NCI-H1436 (cell line): ENCODE data around the gene L3MBTL2.
"Not testable (repeated sequence)": the region's sequence is repeated elsewhere in the genome, so short reads cannot be mapped to it uniquely, and the experiment has no call there.

ENCODE experiments used
- DNase-seq: peaks from one replicate; lab custom pipeline; 2025; lab: John Stamatoyannopoulos, UW

Gene L3MBTL2

GRCh38 chr22:41241133-41241676, 36.1 kb downstream of the L3MBTL2 start:
- no peak for DNase-seq

- no peak for DNase-seq
Observed at GRCh38 chr22:41242396-41243117, 37.4 kb downstream of the L3MBTL2 start.

DNA sequence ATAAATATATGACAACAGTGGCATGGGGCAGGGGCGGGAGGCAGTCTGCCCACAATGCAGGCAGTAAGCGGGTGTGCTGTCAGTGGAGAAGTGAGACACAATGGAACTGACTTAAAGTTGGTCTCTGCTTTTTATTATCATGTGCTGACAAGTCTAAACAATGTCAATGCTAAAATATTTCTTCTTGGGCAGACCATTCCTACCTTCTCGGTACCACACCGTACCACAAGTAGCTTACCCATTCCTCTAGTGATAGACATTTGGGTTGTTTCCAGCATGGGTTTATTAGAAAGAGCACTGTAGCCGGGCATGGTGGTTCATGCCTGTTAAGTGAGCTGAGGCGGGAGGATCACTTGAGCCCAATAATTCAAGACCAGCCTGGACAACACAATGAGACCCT, 38.2 kb downstream of the L3MBTL2 start:
- DNase-seq, result no peak

GRCh38 chr22:41245917-41246499, 40.9 kb downstream of the L3MBTL2 start:
- no peak for DNase-seq

- DNase-seq, result no peak
Observed at GRCh38 chr22:41247703-41248102, 42.6 kb downstream of the L3MBTL2 start.

DNA sequence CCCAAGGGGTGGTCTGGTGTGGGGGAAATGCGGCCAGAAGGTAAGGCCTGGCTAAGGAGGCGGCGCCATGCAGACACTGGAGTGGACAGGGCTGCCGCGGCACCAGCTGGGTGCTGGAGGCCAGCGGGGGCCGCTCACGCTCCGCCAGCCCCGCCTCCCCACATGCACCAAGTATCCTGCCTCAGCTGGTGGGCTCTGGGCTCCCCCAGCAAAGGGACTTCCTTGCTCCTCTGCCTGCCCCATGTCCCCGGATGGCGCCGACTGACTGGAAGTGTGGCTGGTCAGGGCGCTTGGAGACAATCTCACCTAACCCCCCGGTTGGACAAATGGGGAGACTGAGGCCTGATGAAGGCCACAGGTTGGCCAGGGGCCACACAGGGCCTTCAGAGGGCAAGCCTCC, 43.2 kb downstream of the L3MBTL2 start:
- no peak for DNase-seq

GRCh38 chr22:41248758-41249157, 43.6 kb downstream of the L3MBTL2 start:
- DNase-seq, result no peak

- DNase-seq, result no peak
Observed at GRCh38 chr22:41249442-41249841, 44.3 kb downstream of the L3MBTL2 start.

GRCh38 chr22:41250127-41250526, 45.0 kb downstream of the L3MBTL2 start:
- no peak for DNase-seq

GRCh38 chr22:41252365-41252764, 47.3 kb downstream of the L3MBTL2 start:
- DNase-seq, result no peak

- no peak for DNase-seq
Observed at GRCh38 chr22:41254230-41254629, 49.1 kb downstream of the L3MBTL2 start.

- no peak for DNase-seq
Observed at GRCh38 chr22:41256254-41257253, 51.4 kb downstream of the L3MBTL2 start.

- no peak for DNase-seq
Observed at GRCh38 chr22:41257696-41258095, 52.6 kb downstream of the L3MBTL2 start.

GRCh38 chr22:41259756-41260155, 54.6 kb downstream of the L3MBTL2 start:
- not testable (repeated sequence) for DNase-seq

DNA sequence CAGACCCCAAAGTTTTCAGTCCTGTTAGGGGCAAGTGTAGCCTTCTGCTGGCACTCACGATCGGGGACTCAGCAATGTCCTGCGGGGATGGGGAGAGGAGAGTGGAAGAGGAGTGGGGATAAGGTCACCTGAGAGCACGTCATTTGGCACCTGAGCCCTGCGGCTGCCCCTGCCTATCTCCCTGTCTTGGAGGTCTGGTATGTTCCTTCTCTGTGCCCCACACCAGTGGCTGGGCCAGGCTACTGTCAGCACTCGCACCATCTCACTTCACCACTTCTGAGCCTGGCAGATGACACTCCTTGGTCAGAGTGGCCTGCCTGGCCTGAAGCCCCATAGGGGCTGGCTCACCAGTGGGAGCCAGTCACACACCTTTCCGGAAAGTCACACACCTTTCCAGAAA, 55.8 kb downstream of the L3MBTL2 start:
- DNase-seq, result no peak

GRCh38 chr22:41261541-41262249, 56.6 kb downstream of the L3MBTL2 start:
- no peak for DNase-seq

DNA sequence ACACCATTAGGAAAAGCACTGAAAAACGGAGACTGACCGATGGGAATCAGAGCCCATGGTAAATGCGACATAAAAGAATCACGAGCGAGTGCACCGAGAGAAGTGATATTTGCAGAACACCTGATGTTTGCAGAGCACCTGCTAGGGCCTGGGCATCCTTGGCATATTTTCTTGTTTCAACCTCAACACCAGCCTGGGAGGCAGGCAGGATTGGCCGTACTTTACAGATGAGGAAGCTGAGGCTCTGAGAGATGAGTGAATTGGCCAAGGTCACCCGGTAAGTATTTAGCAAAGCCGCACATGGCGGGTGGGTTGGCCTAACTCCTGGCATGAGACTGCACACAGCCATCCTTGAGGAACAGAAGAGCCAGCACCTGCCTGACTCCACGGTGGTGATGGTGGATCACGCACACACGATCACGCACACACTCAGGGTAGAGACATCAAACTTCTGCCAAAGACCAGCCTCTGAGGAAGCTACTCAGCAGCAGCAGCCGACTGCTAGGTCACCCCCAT, 57.2 kb downstream of the L3MBTL2 start:
- DNase-seq, result no peak

- no peak for DNase-seq
Observed at GRCh38 chr22:41263704-41264103, 58.6 kb downstream of the L3MBTL2 start.

DNA sequence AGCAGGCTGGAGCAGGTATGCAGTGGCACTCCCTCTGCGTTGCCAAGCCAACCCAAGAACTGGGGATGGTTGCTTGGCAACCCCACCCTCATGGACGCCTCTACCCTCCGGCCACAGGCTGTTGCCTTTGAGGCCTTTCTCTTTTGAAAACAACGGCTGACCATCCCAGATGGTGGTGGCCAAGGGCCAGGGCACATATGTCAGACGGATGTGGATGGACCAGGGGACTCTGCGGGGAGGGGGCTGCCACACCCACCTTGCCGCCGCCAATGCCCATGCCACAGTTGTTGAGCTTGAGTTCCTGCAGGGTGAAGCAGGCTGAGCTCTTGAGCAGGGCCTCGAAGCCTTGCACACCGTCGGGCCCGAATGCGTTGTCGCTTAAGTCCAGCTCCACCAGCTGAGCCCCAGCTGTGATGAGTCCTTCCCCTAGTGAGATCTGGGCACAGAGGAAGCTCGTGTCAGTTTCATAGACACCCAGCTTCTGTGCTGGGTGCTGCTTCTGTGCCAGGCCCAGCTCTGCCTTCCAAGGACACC, 59.4 kb downstream of the L3MBTL2 start:
- no peak for DNase-seq

- DNase-seq, result no peak
Observed at GRCh38 chr22:41267958-41268357, 62.8 kb downstream of the L3MBTL2 start.

GRCh38 chr22:41271787-41272186, 66.7 kb downstream of the L3MBTL2 start:
- no peak for DNase-seq
